Panc1 (cell line): Measurements from ENCODE around the gene NAA11. TPM values are rescaled to one million over a fixed set of nuclear protein-coding genes. Genes with fewer than 3 reads are reported as not detected.

Experiments
- ATAC-seq: fragments of 200-7000 bp; cut with Tn5 transposase; 2 replicates; pipeline ENCODE4 v1.9.1; 2020; ENCODE audit warnings: mild to moderate bottlenecking, moderate library complexity
- BruUV-seq: library from RNA; stranded (reverse); fragments of 400-500 nt; replicated peaks from 2 replicates; lab custom pipeline; 2021; lab: Mats Ljungman, UMichigan
- CTCF ChIA-PET: fragments of 300-600 bp; sonication (Branson Sonifier 250); formaldehyde crosslinking; loops from one replicate; lab custom pipeline; 2022; ENCODE audit warnings: antibody characterized with exemption; lab: Charles Lee
- POLR2A ChIA-PET: fragments of 300-600 bp; sonication (Branson Sonifier 250); formaldehyde crosslinking; loops from one replicate; lab custom pipeline; 2022; ENCODE audit warnings: antibody characterized with exemption; lab: Charles Lee
- DNase-seq: peaks from one replicate; pipeline ENCODE4 v3.0.0-alpha.2; 2010; ENCODE audit warnings: low read depth, low spot score
- H3K27ac ChIP-seq: 2 replicates; pipeline ENCODE4 v1.5.1; 2011; ENCODE audit warnings: mild to moderate bottlenecking, low read length, inconsistent platforms
- H3K27me3 ChIP-seq: fragments of 200-500 bp; sonication (Bioruptor generic); 2 replicates; pipeline ENCODE4 v1.6.0; 2014; ENCODE audit warnings: low read length, inconsistent platforms; ENCODE audit not compliant: control insufficient read depth, insufficient read depth
- H3K36me3 ChIP-seq: fragments of 200-500 bp; sonication (Bioruptor generic); 2 replicates; pipeline ENCODE4 v1.5.1; 2014; ENCODE audit warnings: inconsistent platforms, mild to moderate bottlenecking, low read length, moderate library complexity; ENCODE audit not compliant: control insufficient read depth, insufficient read depth
- H3K4me1 ChIP-seq: 2 replicates; pipeline ENCODE4 v1.5.1; 2011; ENCODE audit warnings: inconsistent platforms, mild to moderate bottlenecking, low read length, moderate library complexity; ENCODE audit not compliant: control insufficient read depth, insufficient read depth
- H3K4me3 ChIP-seq, 2 experiments: 2 replicates each; pipeline ENCODE4 v1.5.1; 2011 to 2012; ENCODE audit warnings: low read depth in 2 of 2, low read length in 2 of 2, mild to moderate bottlenecking in 2 of 2, inconsistent platforms in 1 of 2, moderate library complexity in 1 of 2
- H3K9me3 ChIP-seq: fragments of 200-500 bp; sonication (Bioruptor generic); 2 replicates; pipeline ENCODE4 v1.5.1; 2014; ENCODE audit warnings: low read depth, mild to moderate bottlenecking, inconsistent platforms, low read length, moderate library complexity; ENCODE audit not compliant: control insufficient read depth, insufficient read depth
- CTCF ChIP-seq: fragments of 450-650 bp; IDR thresholded peaks from 2 replicates; pipeline ENCODE4 v1.5.1; 2017; ENCODE audit warnings: mild to moderate bottlenecking
- POLR2AphosphoS5 ChIP-seq: IDR thresholded peaks from 2 replicates; pipeline ENCODE4 v1.6.1; 2012; ENCODE audit warnings: mild to moderate bottlenecking, low read depth, low read length, moderate library complexity
- REST ChIP-seq, 2 experiments: IDR thresholded peaks; 2 replicates each; pipeline ENCODE4 v1.6.1; 2011 to 2012; ENCODE audit warnings: low read depth in 2 of 2, control low read depth in 1 of 2, low read length in 1 of 2, mild to moderate bottlenecking in 1 of 2, moderate library complexity in 1 of 2; ENCODE audit not compliant: insufficient read depth in 1 of 2
- SIN3A ChIP-seq: IDR thresholded peaks from 2 replicates; pipeline ENCODE4 v1.6.1; 2012; ENCODE audit warnings: low read depth, mild to moderate bottlenecking, low read length, moderate library complexity, borderline replicate concordance; ENCODE audit not compliant: insufficient read depth
- TCF7L2 ChIP-seq: IDR thresholded peaks from 2 replicates; pipeline ENCODE4 v1.6.1; 2011; ENCODE audit warnings: mild to moderate bottlenecking, low read depth, low read length, inconsistent platforms
- in situ Hi-C: cut with HindIII; loops from 2 replicates; pipeline ENCODE4 v1.10.0; 2016; ENCODE audit warnings: low sequenced_read_pairs, low pct_unique_long_range_greater_than_20kb
- intact Hi-C: fragments of 100-400 bp; cut with micrococcal nuclease; formaldehyde crosslinking; loops from one replicate; pipeline ENCODE4 v1.10.0; 2022; ENCODE audit not compliant: unreplicated experiment
- total RNA-seq: library from RNA; stranded (reverse); gene quantifications from one replicate; pipeline ENCODE4 v1.2.1, GENCODE V29; 2021; ENCODE audit not compliant: unreplicated experiment

Gene NAA11
- total RNA-seq, 1 experiment from 2014 or later: not detected

- POLR2A ChIA-PET: no interaction called here
- intact Hi-C loops: no loop called here
- CTCF ChIA-PET: no interaction called here
- H3K4me1 ChIP-seq: no peaks in the 10 kb centered on the region
- H3K27me3 ChIP-seq: no peaks in the 10 kb centered on the region
- no TSS peak for BruUV-seq
- in situ Hi-C loops: no loop called here
- DNase-seq: no peak
- no peak overlapping the region for H3K4me3 ChIP-seq
- no peak for ATAC-seq
- no peaks in the 10 kb centered on the region for H3K36me3 ChIP-seq
- H3K27ac ChIP-seq: no peak overlapping the region
- TF ChIP-seq CTCF: no peak
- TF ChIP-seq SIN3A: no peak
- no peak for TF ChIP-seq REST (IDR thresholded peaks at IDR 0.05; ENCODE audit: insufficient read depth in 1 of 2, low read depth in 2 of 2, low read length in 1 of 2)
- TF ChIP-seq TCF7L2: no peak
- TF ChIP-seq POLR2AphosphoS5: no peak
- H3K9me3 ChIP-seq: no peaks in the 10 kb centered on the region
Observed at GRCh38 chr4:79353075-79353474, 27.2 kb upstream of the NAA11 start.

- Histone ChIP-seq H3K9me3 (no peaks in the 10 kb centered on the region), H3K27me3 (no peaks in the 10 kb centered on the region), H3K4me1 (no peaks in the 10 kb centered on the region), H3K27ac (no peak overlapping the region), H3K4me3 (no peak overlapping the region), H3K36me3 (no peaks in the 10 kb centered on the region)
- DNase-seq (no peak), ATAC-seq (no peak)
- TF ChIP-seq TCF7L2 (no peak), SIN3A (no peak), CTCF (no peak), POLR2AphosphoS5 (no peak), REST (IDR thresholded peaks at IDR 0.05; ENCODE audit: insufficient read depth in 1 of 2, low read depth in 2 of 2, low read length in 1 of 2) (no peak)
- CTCF ChIA-PET: no interaction called here
- no TSS peak for BruUV-seq
- POLR2A ChIA-PET: no interaction called here
- intact Hi-C loops: no loop called here
- in situ Hi-C loops: no loop called here
Observed at GRCh38 chr4:79348405-79348804, 22.5 kb upstream of the NAA11 start.
